UCSD-AML1 (cell line): ENCODE data around the gene NLRP5.
"Not testable (repeated sequence)": the region's sequence is repeated elsewhere in the genome, so short reads cannot be mapped to it uniquely, and the experiment has no call there.

ENCODE experiments used
- DNase-seq: peaks from one replicate; lab custom pipeline; 2025; ENCODE audit not compliant: unreplicated experiment; lab: John Stamatoyannopoulos, UW

Gene NLRP5

DNA sequence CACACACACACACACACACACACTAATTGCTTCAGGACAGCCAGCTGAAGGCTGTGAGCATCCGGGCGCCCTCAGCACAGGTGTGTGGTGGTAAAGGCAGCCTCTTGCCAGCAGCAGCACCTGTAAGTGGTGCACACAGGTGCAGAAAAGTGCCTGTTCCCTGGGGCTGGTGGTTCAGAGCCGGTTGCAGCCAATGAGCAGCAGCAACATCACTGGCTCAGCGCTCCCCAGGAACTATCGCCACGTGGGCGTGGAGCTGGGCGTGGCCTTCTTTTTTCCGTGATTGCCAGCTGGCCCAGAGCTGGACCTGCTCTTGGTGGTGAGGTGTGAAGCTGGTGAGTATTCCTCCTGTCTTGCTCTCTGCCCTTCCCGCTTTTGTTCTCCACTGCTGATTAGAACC, at the start of gene NLRP5:
NLRP5 (plus strand) TSS at position 289 of the 400 bp plus-strand sequence.
- no peak for DNase-seq

GRCh38 chr19:55939206-55939605, 47.4 kb upstream of the NLRP5 start:
- no peak for DNase-seq

DNA sequence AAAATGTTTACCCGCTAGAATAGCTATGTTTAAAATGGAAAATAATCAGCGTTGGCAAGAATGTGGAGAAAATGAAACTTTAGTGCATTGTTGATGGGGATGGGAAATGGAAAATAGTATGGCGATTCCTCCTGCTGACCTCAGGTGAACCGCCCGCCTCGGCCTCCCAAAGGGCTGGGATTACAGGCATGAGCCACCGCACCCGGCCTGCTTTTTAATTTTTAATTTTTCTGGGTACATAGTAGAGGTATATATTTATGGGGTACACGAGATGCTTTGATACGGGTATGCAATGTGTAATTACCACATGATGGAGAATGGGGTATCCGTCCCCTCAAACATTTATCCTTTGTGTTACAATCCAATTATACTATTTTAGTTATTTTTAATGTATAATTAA, 46.3 kb upstream of the NLRP5 start:
- DNase-seq, result no peak

GRCh38 chr19:55947532-55947931, 39.0 kb upstream of the NLRP5 start, which contains the start of gene NLRP8:
NLRP8 (plus strand) TSS chr19:55947832.
- DNase-seq, result no peak

- DNase-seq, result not testable (repeated sequence)
Observed at GRCh38 chr19:55950566-55950965, 36.0 kb upstream of the NLRP5 start.

DNA sequence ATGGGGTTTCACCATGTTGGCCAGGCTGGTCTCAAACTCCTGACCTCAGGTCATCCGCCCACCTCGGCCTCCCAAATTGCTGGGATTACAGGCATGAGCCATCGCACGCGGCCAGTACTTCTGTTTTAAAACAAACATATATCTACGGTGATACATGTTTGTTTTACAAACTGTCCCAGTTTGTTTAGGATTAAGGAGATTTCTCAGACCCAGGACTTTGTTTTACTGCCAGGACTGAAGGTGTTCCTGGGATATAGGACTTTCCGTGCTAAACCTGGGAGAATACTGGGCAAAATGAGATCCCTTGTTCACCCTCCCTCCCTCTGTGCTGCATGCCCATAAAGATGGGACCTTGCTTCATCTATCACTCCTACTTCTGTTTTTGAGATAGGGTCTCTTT, 30.1 kb upstream of the NLRP5 start:
- no peak for DNase-seq

DNA sequence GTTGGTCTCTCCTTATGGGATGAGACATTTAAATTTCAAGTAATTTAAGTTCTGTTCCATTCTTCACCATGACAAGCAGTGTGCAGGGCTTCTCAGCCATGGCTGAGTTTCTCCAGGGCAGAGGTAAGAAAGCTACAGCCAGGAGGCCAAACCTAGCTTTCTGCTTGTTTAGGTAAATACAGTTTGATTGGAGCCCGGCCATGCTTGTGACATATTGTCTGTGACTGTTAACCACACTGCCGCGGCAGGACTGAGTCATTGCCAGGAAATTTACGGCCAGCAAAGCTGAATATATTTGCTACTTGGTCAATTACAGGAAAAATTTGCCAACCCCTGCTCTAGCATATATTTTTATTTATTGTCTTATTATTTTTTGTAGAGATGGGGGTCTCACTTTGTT, 28.2 kb upstream of the NLRP5 start:
- no peak for DNase-seq

DNA sequence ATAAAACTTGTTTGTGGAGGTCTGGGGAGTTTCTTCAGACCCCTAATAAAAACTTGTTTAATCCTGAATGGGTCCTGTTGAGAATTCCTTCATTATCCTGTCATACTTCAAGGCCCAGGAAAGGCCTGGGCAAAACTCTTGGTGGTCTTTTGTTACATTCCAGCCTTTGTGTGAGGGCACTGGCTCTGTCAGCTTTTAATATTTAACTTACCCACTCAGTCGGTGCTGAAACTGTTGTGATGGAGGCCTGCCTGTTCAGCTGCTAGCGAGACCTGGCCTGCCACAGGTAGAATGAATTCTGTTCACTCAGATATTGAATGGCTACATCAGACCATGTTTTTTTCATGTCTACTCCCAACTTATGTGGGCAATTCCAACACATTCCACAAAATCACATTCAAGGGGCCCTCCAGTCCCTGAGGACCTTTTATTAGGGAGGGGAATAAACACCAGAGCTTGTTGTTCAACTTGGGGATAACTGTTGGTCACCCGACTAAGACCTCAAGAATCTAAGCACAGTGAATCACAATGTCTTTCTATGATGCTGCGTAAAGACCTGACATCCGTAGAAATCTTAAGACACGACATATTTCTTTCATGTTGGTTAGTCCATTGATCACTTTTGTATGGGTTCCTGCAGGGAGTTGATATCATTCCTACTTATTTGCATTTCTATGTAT, 26.4 kb upstream of the NLRP5 start:
- no peak for DNase-seq

- DNase-seq, result no peak
Observed at GRCh38 chr19:55962186-55962585, 24.4 kb upstream of the NLRP5 start.

DNA sequence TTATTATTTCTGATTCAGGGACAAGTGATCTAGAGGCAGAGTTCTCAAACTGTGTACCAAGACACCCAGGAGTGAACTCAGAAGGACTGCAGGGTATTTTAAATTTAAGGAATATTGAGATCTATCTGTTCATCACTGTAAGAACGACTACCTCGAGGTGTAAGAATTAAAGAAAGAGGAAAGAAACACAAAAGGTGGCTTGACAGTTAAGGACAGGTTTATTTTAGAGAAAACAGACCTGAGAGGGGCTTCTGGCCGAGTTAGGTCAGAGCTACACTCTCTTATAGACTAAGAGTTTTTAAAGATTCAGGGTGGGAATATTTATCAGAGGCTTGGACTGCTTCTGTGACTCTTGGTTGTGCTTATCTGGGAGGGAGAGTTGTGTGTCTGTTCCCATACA, 12.6 kb upstream of the NLRP5 start:
- no peak for DNase-seq

- no peak for DNase-seq
Observed at GRCh38 chr19:55980415-55980814, 6.2 kb upstream of the NLRP5 start.

DNA sequence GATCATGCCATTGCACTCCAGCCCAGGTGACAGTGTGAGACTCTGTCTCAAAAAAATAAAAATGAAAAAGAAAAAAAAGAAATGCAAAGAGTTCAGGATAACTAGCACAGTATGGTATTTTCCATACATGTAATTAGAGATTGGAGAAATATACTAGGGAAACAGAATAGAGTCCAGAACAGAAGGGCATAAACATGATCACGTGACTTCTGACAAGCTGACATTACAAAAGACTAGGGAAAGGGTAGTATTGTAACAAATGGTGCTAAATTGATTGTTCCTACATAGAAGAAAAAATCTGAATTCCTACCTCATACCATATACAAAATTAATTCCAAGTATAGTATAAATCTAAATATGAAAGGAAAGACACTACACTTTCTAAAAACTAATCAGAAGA, 1.3 kb upstream of the NLRP5 start:
- DNase-seq, result no peak

GRCh38 chr19:55990831-55991230, 4.3 kb downstream of the NLRP5 start:
- DNase-seq, result no peak

- no peak for DNase-seq
Observed at GRCh38 chr19:55993492-55993891, 6.9 kb downstream of the NLRP5 start.

DNA sequence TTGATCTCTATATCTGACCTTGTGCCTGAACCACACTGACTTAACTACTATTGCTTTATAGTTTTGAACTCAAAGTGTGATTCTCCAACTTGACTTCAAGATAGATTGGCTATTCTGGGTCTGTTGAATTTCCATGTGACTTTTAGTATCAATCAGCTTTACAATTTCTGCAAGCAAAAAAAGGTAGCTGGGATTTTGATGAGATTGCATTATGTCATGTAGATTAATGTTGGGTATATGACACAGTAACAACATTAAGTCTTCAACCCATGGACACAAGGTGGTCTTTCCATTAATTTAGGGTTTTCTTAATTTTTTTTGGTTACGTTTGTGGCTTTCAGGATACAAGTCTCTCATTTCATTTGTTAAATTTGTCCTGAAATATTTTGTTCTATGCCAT, 28.2 kb downstream of the NLRP5 start:
- DNase-seq, result no peak

DNA sequence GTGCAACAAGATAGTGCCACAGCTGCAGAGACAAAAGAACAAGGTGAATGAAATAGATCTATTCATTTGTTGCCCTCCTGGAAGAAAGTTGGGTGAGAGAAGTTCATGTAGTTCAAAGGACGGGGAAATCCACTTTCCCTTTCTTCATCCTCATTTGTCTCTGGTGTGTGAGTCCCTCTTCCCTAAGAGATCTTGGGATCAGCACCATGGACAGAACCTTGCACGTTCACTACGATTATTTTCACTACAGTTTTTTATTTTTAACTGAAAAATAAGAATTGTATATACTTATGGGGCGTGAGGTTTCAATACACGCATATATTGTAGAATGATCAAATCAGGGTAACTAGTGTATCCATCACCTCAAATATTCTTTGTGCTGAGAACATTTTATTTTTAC, 29.2 kb downstream of the NLRP5 start:
- DNase-seq, result no peak

GRCh38 chr19:56019325-56019724, 32.8 kb downstream of the NLRP5 start:
- not testable (repeated sequence) for DNase-seq

DNA sequence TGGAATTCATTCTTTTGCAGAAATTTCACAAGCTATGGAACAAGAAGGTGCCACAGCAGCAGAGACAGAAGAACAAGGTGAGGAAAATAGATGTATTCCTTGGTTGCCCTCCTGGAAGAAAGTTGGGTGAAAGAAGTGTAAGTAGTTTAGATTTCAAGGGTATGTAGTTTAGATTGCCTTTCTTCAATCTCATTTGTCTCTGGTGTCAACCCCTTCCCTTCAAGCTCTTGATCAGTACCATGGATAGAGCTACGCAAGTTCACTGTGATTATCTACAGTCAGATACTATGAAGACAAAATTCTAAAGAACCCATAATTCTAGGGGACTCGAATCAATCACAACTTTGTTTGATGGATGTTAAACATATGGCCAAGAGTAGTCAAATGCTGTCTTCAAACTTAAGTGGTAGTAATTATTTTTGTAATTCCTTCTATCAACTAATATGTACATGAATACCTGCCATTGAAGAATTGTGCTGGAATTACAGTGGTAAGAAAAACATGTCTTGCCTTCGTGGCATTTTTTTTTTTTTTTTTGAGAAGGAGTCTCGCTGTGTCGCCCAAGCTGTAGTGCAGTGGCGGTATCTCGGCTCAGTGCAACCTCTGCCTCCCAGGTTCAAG, 33.9 kb downstream of the NLRP5 start:
- DNase-seq, result not testable (repeated sequence)

DNA sequence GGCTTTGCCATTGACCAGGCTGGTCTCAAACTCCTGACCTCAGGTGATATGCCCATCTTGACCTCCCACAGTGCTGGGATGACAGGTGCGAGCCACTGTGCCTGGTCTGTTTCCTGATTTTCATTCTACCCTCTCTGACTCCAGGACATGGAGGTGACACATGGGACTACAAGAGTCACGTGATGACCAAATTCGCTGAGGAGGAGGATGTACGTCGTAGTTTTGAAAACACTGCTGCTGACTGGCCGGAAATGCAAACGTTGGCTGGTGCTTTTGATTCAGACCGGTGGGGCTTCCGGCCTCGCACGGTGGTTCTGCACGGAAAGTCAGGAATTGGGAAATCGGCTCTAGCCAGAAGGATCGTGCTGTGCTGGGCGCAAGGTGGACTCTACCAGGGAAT, 40.2 kb downstream of the NLRP5 start:
- no peak for DNase-seq

- DNase-seq, result no peak
Observed at GRCh38 chr19:56053596-56053995, 67.0 kb downstream of the NLRP5 start.

- DNase-seq, result peak; percentile 90
Observed at GRCh38 chr19:56066152-56067023, 79.8 kb downstream of the NLRP5 start.

DNA sequence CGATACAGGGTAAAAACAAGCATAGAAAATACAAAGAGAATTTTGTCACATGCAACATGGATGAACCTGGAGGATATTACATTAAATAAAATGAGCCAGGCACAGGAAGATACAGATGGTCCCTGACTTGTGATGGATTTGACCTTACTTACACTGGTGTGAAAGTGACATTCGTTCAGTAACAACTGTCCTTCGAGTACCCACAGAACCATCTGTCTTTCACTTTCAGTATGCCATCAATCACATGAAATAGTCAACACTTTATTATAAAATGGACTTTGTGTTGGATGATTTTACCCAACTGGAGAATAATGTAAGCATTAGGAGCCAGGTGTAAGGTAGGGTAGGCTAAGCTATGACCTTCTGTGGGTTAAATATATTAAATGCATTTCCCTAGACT, 83.1 kb downstream of the NLRP5 start:
- no peak for DNase-seq
